GM23338 (cell line): ENCODE results near the gene HSPBP1. TPM values are rescaled to one million over a fixed set of nuclear protein-coding genes. Genes with fewer than 3 reads are reported as not detected.

ENCODE experiments used
- ATAC-seq: fragments of 200-7000 bp; cut with Tn5 transposase; 3 replicates; pipeline ENCODE4 v1.9.1; 2020
- DNase-seq: peaks from one replicate; pipeline ENCODE4 v3.0.0-alpha.2; 2015; ENCODE audit warnings: low spot score
- H2AFZ ChIP-seq: fragments of 200-600 bp; sonication (generic); 2 replicates; pipeline ENCODE4 v1.8.0; 2016; ENCODE audit warnings: antibody characterized with exemption, mild to moderate bottlenecking, moderate library complexity
- H3F3A ChIP-seq: fragments of 200-600 bp; sonication (generic); replicated peaks from 2 replicates; pipeline ENCODE4 v1.8.0; 2017; ENCODE audit warnings: antibody characterized with exemption, mixed run types, low read depth
- H3K27ac ChIP-seq: fragments of 200-600 bp; sonication (generic); 2 replicates; pipeline ENCODE4 v1.6.1; 2016; ENCODE audit warnings: low read depth
- H3K27me3 ChIP-seq: fragments of 200-600 bp; sonication (generic); 2 replicates; pipeline ENCODE4 v1.8.0; 2016; ENCODE audit warnings: mild to moderate bottlenecking, mixed run types, moderate library complexity; ENCODE audit not compliant: insufficient read depth
- H3K36me3 ChIP-seq: fragments of 200-600 bp; sonication (generic); 2 replicates; pipeline ENCODE4 v1.8.0; 2016; ENCODE audit warnings: mild to moderate bottlenecking; ENCODE audit not compliant: insufficient read depth
- H3K4me1 ChIP-seq: fragments of 200-600 bp; sonication (generic); 2 replicates; pipeline ENCODE4 v1.8.0; 2016; ENCODE audit warnings: mild to moderate bottlenecking, moderate library complexity; ENCODE audit not compliant: insufficient read depth
- H3K4me2 ChIP-seq: fragments of 200-600 bp; sonication (generic); 2 replicates; pipeline ENCODE4 v1.7.1; 2017; ENCODE audit warnings: mixed run types
- H3K4me3 ChIP-seq: fragments of 200-600 bp; sonication (generic); 2 replicates; pipeline ENCODE4 v1.6.1; 2016; ENCODE audit warnings: mixed run types
- H3K79me2 ChIP-seq: fragments of 200-600 bp; sonication (generic); replicated peaks from 2 replicates; pipeline ENCODE4 v1.8.0; 2017; ENCODE audit warnings: mild to moderate bottlenecking; ENCODE audit not compliant: insufficient read depth
- H3K9me2 ChIP-seq: fragments of 200-600 bp; sonication (generic); 2 replicates; pipeline ENCODE4 v1.8.0; 2017; ENCODE audit not compliant: insufficient read depth
- H4K20me1 ChIP-seq: fragments of 200-600 bp; sonication (generic); replicated peaks from 2 replicates; pipeline ENCODE4 v1.8.0; 2017; ENCODE audit warnings: mild to moderate bottlenecking; ENCODE audit not compliant: insufficient read depth
- H3K27ac Mint-ChIP-seq: 2 replicates; pipeline ENCODE4 v1.8.0; 2020; ENCODE audit warnings: inconsistent platforms, mild to moderate bottlenecking, moderate library complexity, mixed read lengths
- H3K27me3 Mint-ChIP-seq: 3 replicates; pipeline ENCODE4 v1.8.0; 2022; ENCODE audit warnings: low read depth, mild to moderate bottlenecking, moderate library complexity, mixed read lengths, inconsistent platforms; ENCODE audit not compliant: insufficient read depth, poor library complexity
- H3K36me3 Mint-ChIP-seq: 3 replicates; pipeline ENCODE4 v1.8.0; 2021; ENCODE audit warnings: low read depth, mild to moderate bottlenecking, inconsistent platforms, moderate library complexity, mixed read lengths
- H3K4me1 Mint-ChIP-seq: 3 replicates; pipeline ENCODE4 v1.8.0; 2020; ENCODE audit warnings: mild to moderate bottlenecking, inconsistent platforms, mixed read lengths
- H3K4me3 Mint-ChIP-seq: 3 replicates; pipeline ENCODE4 v1.8.0; 2021; ENCODE audit warnings: moderate library complexity, mild to moderate bottlenecking, inconsistent platforms, mixed read lengths
- H3K9me3 Mint-ChIP-seq: 3 replicates; pipeline ENCODE4 v1.8.0; 2020; ENCODE audit warnings: moderate library complexity, mild to moderate bottlenecking, inconsistent platforms, mixed read lengths
- CREB1 ChIP-seq: fragments of 250-450 bp; sonication (Bioruptor Pico); IDR thresholded peaks from 2 replicates; pipeline ENCODE4 v1.5.0; 2020; ENCODE audit warnings: low read depth, mild to moderate bottlenecking, moderate library complexity
- EZH2 ChIP-seq: fragments of 200-600 bp; sonication (generic); IDR thresholded peaks from one replicate; pipeline ENCODE4 v1.8.0; 2017; ENCODE audit warnings: antibody characterized with exemption, mild to moderate bottlenecking, low read depth; ENCODE audit not compliant: unreplicated experiment
- EZH2phosphoT487 ChIP-seq: fragments of 200-600 bp; sonication (generic); IDR thresholded peaks from one replicate; pipeline ENCODE4 v1.8.1; 2018; ENCODE audit warnings: antibody characterized with exemption; ENCODE audit not compliant: unreplicated experiment
- JUNB ChIP-seq: IDR thresholded peaks from one replicate; pipeline ENCODE4 v1.6.1; 2016; ENCODE audit warnings: antibody characterized with exemption; ENCODE audit not compliant: unreplicated experiment
- NANOG ChIP-seq: IDR thresholded peaks from 2 replicates; pipeline ENCODE4 v1.6.1; 2016; ENCODE audit warnings: antibody characterized with exemption, borderline replicate concordance
- POLR2AphosphoS5 ChIP-seq: IDR thresholded peaks from 2 replicates; pipeline ENCODE4 v1.6.1; 2016; ENCODE audit warnings: antibody characterized with exemption, low read depth
- REST ChIP-seq: IDR thresholded peaks from one replicate; pipeline ENCODE4 v1.6.1; 2018; ENCODE audit warnings: antibody characterized with exemption; ENCODE audit not compliant: unreplicated experiment
- STAT1 ChIP-seq: IDR thresholded peaks from one replicate; pipeline ENCODE4 v1.6.1; 2016; ENCODE audit warnings: antibody characterized with exemption; ENCODE audit not compliant: unreplicated experiment
- ZNF114 ChIP-seq: fragments of 250-450 bp; sonication (Bioruptor Pico); IDR thresholded peaks from 2 replicates; pipeline ENCODE4 v1.5.0; 2020; ENCODE audit warnings: mild to moderate bottlenecking, moderate library complexity
- ZNF331 ChIP-seq: fragments of 250-450 bp; sonication (Bioruptor Pico); IDR thresholded peaks from 2 replicates; pipeline ENCODE4 v1.5.0; 2020; ENCODE audit warnings: low read depth, mild to moderate bottlenecking, moderate library complexity
- polyA plus RNA-seq: library from polyadenylated mRNA; unstranded; fragments of >200 nt; fragmentation: Nextera tagmentation; extraction: Ambion mirVana; gene quantifications from 2 replicates; pipeline ENCODE4 v1.2.1, GENCODE V29; 2016
- total RNA-seq: library from RNA; depleted of rRNA; stranded (reverse); fragments of >200 nt; shearing (Covaris generic); gene quantifications from 2 replicates; pipeline ENCODE4 v1.2.3, GENCODE V29; 2014
- TF ChIP-seq, protein P1 (sequence below): IDR thresholded peaks from 2 replicates; pipeline ENCODE4 v1.6.1; 2016; ENCODE audit warnings: antibody characterized with exemption
- TF ChIP-seq, protein P2 (sequence below): fragments of 250-450 bp; sonication (Bioruptor Pico); IDR thresholded peaks from 2 replicates; pipeline ENCODE4 v1.5.0; 2020; ENCODE audit warnings: mild to moderate bottlenecking, moderate library complexity
- TF ChIP-seq, protein P3 (sequence below), 2 experiments: fragments of 200-600 bp in 1 of 2; sonication (generic) in 1 of 2; conservative IDR thresholded peaks; 2 replicates each; pipeline versions ENCODE4 v1.5.1 to v1.6.1; 2016 to 2017; ENCODE audit warnings: antibody characterized with exemption in 2 of 2, low read depth in 2 of 2, mild to moderate bottlenecking in 2 of 2, moderate library complexity in 1 of 2

HSPBP1 gene
- total and polyA plus RNA-seq, 2 experiments from 2014 or later, result 83.6 to 91.1 TPM

DNA sequence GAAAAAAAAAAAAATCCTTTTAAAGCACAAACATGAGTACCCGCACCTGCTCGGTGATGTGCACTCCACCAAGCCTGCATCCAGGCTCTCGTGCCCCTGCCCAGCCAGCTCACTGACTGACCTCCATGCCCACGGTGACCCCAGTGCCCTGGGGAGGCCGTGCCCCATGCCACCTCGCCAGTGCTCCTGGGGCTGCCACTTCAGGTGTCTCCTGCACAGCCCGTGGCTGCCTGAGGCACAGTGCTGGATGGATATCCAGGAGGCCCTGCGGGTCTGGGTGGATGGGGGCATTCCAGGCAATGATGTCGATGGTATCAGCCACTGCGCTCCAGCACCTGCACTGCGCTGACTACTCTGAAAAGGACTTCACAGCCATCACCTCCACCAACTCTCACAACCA, 30.1 kb downstream of the HSPBP1 start:
- Histone ChIP-seq H3K27ac (no peak overlapping the region), H3F3A (0 out of 2 replicates have a peak, but pooled peaks cover 2% of the 10 kb centered on the region), H3K9me2 (no peaks in the 10 kb centered on the region), H3K79me2 (peaks cover 75% of the 10 kb centered on the region), H3K36me3 (no peaks in the 10 kb centered on the region), H3K27me3 (no peaks in the 10 kb centered on the region), H3K4me2 (no peak overlapping the region), H3K4me3 (no peak overlapping the region), H4K20me1 (peaks cover 20% of the 10 kb centered on the region), H2AFZ (no peak overlapping the region), H3K4me1 (peaks cover 15% of the 10 kb centered on the region)
- DNase-seq (no peak), ATAC-seq (no peak)
- Mint-ChIP-seq H3K36me3 (peaks cover 5% of the 10 kb centered on the region; the same call in 2 of the 3 replicates), H3K27me3 (peaks cover 14% of the 10 kb centered on the region), H3K9me3 (no peaks in the 10 kb centered on the region), H3K4me3 (no peak overlapping the region), H3K4me1 (peaks cover 23% of the 10 kb centered on the region), H3K27ac (no peak overlapping the region)
- no peak for TF ChIP-seq JUNB
- no peak for TF ChIP-seq POLR2AphosphoS5
- TF ChIP-seq REST, result no peak
- TF ChIP-seq EZH2, result no peak
- TF ChIP-seq, protein P1, sequence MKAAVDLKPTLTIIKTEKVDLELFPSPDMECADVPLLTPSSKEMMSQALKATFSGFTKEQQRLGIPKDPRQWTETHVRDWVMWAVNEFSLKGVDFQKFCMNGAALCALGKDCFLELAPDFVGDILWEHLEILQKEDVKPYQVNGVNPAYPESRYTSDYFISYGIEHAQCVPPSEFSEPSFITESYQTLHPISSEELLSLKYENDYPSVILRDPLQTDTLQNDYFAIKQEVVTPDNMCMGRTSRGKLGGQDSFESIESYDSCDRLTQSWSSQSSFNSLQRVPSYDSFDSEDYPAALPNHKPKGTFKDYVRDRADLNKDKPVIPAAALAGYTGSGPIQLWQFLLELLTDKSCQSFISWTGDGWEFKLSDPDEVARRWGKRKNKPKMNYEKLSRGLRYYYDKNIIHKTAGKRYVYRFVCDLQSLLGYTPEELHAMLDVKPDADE, result no peak
- no peak for TF ChIP-seq STAT1
- TF ChIP-seq, protein P2, sequence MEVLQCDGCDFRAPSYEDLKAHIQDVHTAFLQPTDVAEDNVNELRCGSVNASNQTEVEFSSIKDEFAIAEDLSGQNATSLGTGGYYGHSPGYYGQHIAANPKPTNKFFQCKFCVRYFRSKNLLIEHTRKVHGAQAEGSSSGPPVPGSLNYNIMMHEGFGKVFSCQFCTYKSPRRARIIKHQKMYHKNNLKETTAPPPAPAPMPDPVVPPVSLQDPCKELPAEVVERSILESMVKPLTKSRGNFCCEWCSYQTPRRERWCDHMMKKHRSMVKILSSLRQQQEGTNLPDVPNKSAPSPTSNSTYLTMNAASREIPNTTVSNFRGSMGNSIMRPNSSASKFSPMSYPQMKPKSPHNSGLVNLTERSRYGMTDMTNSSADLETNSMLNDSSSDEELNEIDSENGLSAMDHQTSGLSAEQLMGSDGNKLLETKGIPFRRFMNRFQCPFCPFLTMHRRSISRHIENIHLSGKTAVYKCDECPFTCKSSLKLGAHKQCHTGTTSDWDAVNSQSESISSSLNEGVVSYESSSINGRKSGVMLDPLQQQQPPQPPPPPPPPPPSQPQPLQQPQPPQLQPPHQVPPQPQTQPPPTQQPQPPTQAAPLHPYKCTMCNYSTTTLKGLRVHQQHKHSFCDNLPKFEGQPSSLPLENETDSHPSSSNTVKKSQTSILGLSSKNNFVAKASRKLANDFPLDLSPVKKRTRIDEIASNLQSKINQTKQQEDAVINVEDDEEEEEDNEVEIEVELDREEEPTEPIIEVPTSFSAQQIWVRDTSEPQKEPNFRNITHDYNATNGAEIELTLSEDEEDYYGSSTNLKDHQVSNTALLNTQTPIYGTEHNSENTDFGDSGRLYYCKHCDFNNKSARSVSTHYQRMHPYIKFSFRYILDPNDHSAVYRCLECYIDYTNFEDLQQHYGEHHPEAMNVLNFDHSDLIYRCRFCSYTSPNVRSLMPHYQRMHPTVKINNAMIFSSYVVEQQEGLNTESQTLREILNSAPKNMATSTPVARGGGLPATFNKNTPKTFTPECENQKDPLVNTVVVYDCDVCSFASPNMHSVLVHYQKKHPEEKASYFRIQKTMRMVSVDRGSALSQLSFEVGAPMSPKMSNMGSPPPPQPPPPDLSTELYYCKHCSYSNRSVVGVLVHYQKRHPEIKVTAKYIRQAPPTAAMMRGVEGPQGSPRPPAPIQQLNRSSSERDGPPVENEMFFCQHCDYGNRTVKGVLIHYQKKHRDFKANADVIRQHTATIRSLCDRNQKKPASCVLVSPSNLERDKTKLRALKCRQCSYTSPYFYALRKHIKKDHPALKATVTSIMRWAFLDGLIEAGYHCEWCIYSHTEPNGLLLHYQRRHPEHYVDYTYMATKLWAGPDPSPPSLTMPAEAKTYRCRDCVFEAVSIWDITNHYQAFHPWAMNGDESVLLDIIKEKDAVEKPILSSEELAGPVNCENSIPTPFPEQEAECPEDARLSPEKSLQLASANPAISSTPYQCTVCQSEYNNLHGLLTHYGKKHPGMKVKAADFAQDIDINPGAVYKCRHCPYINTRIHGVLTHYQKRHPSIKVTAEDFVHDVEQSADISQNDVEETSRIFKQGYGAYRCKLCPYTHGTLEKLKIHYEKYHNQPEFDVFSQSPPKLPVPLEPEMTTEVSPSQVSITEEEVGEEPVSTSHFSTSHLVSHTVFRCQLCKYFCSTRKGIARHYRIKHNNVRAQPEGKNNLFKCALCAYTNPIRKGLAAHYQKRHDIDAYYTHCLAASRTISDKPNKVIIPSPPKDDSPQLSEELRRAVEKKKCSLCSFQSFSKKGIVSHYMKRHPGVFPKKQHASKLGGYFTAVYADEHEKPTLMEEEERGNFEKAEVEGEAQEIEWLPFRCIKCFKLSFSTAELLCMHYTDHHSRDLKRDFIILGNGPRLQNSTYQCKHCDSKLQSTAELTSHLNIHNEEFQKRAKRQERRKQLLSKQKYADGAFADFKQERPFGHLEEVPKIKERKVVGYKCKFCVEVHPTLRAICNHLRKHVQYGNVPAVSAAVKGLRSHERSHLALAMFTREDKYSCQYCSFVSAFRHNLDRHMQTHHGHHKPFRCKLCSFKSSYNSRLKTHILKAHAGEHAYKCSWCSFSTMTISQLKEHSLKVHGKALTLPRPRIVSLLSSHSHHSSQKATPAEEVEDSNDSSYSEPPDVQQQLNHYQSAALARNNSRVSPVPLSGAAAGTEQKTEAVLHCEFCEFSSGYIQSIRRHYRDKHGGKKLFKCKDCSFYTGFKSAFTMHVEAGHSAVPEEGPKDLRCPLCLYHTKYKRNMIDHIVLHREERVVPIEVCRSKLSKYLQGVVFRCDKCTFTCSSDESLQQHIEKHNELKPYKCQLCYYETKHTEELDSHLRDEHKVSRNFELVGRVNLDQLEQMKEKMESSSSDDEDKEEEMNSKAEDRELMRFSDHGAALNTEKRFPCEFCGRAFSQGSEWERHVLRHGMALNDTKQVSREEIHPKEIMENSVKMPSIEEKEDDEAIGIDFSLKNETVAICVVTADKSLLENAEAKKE (CRISPR knock-in tag), result no peak
- TF ChIP-seq NANOG, result no peak
- TF ChIP-seq CREB1 (CRISPR knock-in tag), result no peak
- no peak for TF ChIP-seq ZNF331 (CRISPR knock-in tag)
- no peak for TF ChIP-seq ZNF114 (CRISPR knock-in tag)
- TF ChIP-seq EZH2phosphoT487, result no peak
- TF ChIP-seq, protein P3, sequence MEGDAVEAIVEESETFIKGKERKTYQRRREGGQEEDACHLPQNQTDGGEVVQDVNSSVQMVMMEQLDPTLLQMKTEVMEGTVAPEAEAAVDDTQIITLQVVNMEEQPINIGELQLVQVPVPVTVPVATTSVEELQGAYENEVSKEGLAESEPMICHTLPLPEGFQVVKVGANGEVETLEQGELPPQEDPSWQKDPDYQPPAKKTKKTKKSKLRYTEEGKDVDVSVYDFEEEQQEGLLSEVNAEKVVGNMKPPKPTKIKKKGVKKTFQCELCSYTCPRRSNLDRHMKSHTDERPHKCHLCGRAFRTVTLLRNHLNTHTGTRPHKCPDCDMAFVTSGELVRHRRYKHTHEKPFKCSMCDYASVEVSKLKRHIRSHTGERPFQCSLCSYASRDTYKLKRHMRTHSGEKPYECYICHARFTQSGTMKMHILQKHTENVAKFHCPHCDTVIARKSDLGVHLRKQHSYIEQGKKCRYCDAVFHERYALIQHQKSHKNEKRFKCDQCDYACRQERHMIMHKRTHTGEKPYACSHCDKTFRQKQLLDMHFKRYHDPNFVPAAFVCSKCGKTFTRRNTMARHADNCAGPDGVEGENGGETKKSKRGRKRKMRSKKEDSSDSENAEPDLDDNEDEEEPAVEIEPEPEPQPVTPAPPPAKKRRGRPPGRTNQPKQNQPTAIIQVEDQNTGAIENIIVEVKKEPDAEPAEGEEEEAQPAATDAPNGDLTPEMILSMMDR (conservative IDR thresholded peaks at IDR 0.05; ENCODE audit: low read depth in 2 of 2), result no peak
